ENCODE measurements around the gene NANS.
"Not testable (repeated sequence)": the region's sequence is repeated elsewhere in the genome, so short reads cannot be mapped to it uniquely, and the experiment has no call there.

The NANS gene

GRCh38 chr9:98076514-98076890 is 20.0 kb downstream of the NANS start:
- not testable (repeated sequence) for DNase-seq (ENCODE audit: low read depth in 2 of 2)

GRCh38 chr9:98078895-98079294 is 22.4 kb downstream of the NANS start:
- DNase-seq (ENCODE audit: low read depth in 2 of 2), result no peak

- no peak for DNase-seq (ENCODE audit: low read depth in 2 of 2)
Observed at GRCh38 chr9:98080326-98080725, 23.8 kb downstream of the NANS start.

GRCh38 chr9:98080780-98081179 is 24.2 kb downstream of the NANS start:
- DNase-seq (ENCODE audit: low read depth in 2 of 2), result no peak

GRCh38 chr9:98081477-98082219 is 25.1 kb downstream of the NANS start:
- peak; percentile 42 to 45 for DNase-seq (ENCODE audit: low read depth in 2 of 2)

GRCh38 chr9:98083061-98083501 is 26.5 kb downstream of the NANS start:
- DNase-seq (ENCODE audit: low read depth in 2 of 2), result no peak

GRCh38 chr9:98083566-98084183 is 27.1 kb downstream of the NANS start:
- no peak for DNase-seq (ENCODE audit: low read depth in 2 of 2)

GRCh38 chr9:98084396-98084795 is 27.9 kb downstream of the NANS start:
- DNase-seq (ENCODE audit: low read depth in 2 of 2), result no peak

- DNase-seq (ENCODE audit: low read depth in 2 of 2), result no peak
Observed at GRCh38 chr9:98085058-98085457, 28.5 kb downstream of the NANS start.

- DNase-seq (ENCODE audit: low read depth in 2 of 2), result no peak
Observed at GRCh38 chr9:98085944-98086343, 29.4 kb downstream of the NANS start.

- DNase-seq (ENCODE audit: low read depth in 2 of 2), result no peak
Observed at GRCh38 chr9:98086461-98086860, 29.9 kb downstream of the NANS start.

GRCh38 chr9:98087420-98088354 is 31.2 kb downstream of the NANS start:
- peak in 1 of 2 donors; percentile 39 for DNase-seq (ENCODE audit: low read depth in 2 of 2)

GRCh38 chr9:98090674-98091073 is 34.1 kb downstream of the NANS start:
- DNase-seq (ENCODE audit: low read depth in 2 of 2), result not testable (repeated sequence)

GRCh38 chr9:98091735-98092612 is 35.4 kb downstream of the NANS start:
- no peak for DNase-seq (ENCODE audit: low read depth in 2 of 2)

GRCh38 chr9:98092613-98092931 is 36.0 kb downstream of the NANS start:
- DNase-seq (ENCODE audit: low read depth in 2 of 2), result no peak

- no peak for DNase-seq (ENCODE audit: low read depth in 2 of 2)
Observed at GRCh38 chr9:98094316-98094715, 37.8 kb downstream of the NANS start.

GRCh38 chr9:98094851-98095250 is 38.3 kb downstream of the NANS start:
- DNase-seq (ENCODE audit: low read depth in 2 of 2), result no peak

- no peak for DNase-seq (ENCODE audit: low read depth in 2 of 2)
Observed at GRCh38 chr9:98095401-98095800, 38.9 kb downstream of the NANS start.

- no peak for DNase-seq (ENCODE audit: low read depth in 2 of 2)
Observed at GRCh38 chr9:98096091-98096490, 39.6 kb downstream of the NANS start.

GRCh38 chr9:98097836-98098235 is 41.3 kb downstream of the NANS start:
- no peak for DNase-seq (ENCODE audit: low read depth in 2 of 2)

GRCh38 chr9:98099346-98099745 is 42.8 kb downstream of the NANS start:
- DNase-seq (ENCODE audit: low read depth in 2 of 2), result no peak

- DNase-seq (ENCODE audit: low read depth in 2 of 2), result no peak
Observed at GRCh38 chr9:98099898-98100297, 43.4 kb downstream of the NANS start.
